ENCODE data around the gene PSMG3.
A peak's percentile ranks its signal among the peaks of the same experiment; 100 is the strongest.

The PSMG3 gene

DNA sequence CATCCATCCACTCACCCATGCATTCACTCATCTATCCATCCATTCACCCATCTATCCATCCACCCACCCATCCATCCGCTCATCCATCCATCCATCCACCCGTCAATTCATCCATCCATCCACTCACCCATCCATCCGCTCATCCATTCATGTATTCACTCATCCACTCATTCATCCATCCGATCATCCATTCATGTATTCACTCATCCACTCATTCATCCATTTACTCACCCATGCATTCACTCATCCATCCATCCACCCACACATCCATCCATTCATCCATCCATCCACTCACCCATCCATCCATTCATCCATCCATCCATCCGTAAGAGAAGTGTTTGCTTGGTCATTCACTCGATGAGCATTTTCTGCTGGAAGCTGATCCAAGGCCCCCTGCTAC is 8.7 kb upstream of the PSMG3 start:
- DNase-seq, result no peak

DNA sequence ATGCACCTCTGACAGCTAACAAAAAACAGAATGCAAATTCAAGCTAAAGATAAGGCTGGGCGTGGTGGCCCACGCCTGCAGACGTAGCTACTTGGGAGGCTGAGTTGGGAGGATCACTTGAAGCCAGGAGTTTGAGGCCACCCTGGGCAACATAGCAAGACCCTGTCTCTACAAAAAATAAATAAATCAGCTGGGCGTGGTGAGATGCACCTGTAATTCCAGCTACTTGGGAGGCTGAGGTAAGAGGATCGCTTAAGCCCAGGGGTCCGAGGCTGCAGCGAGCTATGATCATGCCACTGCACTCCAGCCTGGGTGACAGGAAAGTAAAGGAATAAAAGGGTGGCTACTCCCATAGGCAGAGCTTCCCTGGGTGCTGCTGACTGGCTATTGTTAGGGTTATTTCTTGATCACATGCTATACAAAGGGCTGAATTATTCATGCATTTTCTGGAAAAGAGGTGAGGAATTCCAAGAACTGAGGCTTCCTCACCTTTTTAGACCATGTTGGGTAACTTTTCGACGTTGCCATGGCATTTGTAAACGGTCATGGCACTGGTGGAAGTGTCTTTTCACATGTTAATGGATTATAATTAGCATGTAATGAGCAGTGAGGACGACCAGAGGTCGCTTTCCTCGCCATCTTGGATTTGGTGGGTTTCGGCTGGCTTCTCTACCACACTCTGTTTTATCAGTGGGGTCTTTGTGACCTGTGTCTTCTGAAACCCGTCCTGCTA is 6.9 kb upstream of the PSMG3 start:
- DNase-seq, result no peak

DNA sequence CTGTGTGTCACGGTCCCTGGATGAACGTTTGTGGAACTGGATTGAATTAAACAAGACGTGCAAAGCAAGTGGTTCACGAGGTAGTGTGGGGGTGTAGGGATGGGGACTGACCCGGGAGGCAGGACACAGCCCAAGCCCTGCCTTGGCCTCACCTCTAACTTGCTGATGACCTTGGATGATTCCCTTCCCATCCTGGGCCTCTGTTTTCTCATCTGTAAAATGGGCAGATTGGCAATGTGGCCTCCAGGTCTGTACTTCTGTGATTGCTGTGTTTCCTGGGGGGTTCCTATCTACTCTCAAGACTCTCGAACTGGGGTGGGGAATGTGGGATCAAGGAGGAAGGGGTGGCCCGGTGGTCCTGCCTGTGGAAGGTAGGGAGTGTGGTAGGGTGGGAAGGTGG is 6.0 kb upstream of the PSMG3 start:
- no peak for DNase-seq

DNA sequence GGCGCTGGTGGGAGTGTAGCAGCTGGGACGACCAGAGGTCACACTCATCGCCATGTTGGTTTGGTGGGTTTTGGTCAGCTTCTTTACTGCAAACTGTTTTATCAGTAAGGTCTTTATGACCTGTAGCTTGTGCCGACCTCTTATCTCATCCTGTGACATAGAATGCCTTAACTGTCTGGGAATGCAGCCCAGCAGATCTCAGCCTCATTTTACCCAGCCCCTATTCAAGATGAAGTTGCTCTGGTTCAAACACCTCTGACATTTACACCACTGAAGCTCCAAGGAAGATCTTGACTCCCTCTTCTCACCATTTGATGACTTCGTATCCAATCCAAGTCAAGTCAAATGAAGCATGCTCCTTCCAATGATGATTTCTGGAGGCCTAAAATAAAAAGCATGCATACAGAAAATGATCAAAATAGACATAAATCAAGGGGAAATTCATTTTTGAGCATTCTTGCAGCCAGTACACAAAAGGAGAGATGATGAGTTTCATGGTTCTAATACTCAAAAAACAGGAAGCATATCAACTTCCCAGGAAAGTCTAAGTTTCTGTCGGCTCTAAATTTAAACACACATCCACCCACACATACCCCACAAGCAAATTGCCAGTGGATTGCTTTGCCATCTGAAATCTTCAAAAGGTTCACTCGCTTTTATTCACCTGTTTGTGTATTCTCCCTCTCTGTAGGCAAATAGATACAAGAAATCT is 2.4 kb upstream of the PSMG3 start:
- DNase-seq, result no peak

DNA sequence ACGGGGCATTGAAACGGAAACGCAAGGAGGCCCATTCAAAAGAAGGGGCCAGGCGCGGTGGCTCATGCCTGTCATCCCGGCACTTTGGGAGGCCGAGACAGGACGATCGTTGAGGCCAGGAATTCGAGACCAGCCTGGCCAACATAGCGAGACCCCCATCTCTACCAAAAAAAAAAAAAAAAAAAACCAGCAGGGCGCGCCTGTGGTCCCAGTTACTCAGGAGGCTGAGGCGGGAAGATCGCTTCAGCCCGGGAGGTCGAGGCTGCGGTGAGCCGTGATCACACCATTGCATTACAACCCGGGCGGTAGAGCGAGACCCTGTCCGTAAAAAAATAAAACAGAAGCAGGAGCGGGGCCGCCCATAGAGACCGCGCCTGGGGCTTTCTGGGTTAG is 396 bp downstream of the PSMG3 start:
- DNase-seq, result no peak

DNA sequence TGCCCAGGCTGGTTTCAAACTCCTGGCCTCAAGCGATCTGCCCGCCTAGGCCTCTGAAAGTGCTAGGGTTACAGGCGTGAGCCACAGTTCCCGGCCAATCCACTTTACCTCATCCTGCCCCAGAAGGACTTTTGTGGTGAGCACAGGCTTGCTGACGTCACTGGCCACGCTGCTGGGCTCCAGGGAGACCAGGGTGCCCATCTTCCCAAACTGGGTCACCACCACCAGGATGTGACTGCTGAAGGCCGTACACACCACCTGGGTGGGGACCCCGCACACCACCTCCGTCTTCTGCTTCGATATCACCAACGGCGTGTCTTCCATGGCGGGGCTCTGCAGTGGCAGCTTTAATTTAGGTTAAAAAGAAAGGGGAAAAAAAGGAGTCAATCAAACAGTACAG is 816 bp downstream of the PSMG3 start:
- peak in 1 of 2 experiments; percentile 38 for DNase-seq

DNA sequence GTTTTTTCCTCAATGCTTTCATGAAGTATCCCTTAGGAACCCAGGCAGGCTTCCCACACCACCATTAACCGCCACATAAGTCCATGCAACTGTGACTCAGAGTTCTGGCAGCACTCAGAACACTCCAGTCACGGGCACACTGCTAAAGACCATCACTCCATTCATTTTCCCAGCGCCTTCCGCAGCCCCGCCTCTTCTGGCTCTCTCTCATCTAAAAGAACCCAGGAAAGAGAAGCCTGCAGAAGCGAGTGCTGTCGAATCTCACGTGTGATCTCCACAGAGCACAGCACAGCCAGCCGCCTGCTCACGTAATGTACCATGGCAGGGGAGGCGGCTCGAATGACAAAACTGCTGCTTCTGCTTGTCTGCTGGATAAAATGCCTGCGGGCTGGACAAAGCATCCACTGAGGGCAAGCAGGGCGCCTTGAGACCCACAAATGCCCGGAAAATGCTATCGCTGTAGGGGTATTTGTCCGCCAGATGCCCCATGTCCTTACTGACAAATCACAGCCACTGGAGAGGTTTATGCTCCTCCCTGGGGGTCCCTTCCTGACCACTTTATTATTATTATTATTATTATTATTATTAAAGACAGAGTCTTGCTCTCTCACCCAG is 1.8 kb downstream of the PSMG3 start:
- DNase-seq, result no peak

DNA sequence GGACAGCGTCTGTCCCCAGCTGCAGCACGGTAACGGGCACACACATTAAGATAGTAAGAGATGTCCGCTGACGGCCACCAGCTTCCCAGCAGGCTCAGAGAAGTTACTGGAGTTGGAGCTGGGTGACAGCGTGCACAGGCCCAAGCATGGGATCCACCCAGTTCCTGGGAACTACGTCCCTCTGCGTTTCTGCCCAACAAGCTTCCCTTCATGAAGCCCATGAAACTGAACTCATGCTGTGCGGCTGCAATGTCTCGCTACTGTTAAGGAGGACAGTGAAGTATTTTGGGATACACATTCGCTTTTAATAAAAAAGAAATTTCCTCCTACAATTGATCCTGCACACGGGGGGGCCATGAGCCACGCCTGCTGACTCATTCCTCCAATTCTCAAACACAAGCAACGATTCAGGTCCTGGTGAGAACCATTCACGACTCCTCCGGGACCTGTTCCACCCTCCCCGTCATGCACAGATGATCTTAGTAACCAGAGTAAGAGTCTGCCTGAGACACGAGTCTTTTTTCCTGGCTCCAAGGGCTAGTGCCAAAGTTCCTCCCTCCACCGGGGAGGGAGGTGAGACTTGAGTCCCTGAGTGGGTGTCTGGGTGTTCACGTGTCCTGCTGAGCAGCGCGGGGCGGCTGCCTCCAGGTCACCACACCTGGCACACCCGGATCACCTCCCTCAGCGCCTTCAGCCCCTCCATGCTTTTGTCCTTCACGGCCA is 2.6 kb downstream of the PSMG3 start:
- no peak for DNase-seq

DNA sequence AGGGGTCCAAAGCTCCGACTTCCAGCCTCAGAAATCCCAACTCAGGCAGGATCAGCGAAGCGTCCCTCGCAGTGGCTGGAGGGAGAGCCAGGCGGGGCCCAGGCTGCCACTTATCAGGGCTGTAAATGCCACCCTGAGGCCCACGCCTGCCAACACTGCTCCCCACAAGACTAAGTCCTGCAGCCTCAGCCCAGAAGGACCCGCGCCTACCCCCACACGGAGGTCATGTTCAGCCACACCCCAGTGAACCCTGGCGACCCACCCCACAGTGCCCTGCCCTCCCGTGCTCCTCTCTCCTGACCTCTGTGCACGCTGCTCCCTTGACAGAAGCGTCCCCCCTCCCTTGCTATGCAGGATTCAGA is 3.2 kb downstream of the PSMG3 start:
- no peak for DNase-seq

DNA sequence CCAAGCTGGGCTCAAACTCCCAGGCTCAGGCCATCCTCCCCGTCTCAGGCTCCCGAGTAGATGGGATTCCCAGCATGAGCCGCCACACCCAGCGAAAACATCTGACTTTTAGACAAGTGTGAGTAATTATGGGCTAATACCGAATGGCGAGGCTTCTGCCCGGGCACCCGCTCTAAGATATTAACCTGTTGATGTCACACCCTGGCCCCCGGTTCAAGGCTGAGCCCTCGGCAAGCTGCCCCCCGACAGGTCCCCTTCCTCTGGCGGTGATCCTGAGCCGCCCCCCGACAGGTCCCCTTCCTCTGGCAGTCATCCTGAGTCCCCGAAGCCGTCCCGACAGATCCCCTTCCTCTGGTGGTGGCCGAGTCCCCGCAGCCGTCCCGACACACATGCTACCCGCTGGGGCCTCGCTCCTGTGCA is 5.2 kb downstream of the PSMG3 start:
- DNase-seq, result no peak

DNA sequence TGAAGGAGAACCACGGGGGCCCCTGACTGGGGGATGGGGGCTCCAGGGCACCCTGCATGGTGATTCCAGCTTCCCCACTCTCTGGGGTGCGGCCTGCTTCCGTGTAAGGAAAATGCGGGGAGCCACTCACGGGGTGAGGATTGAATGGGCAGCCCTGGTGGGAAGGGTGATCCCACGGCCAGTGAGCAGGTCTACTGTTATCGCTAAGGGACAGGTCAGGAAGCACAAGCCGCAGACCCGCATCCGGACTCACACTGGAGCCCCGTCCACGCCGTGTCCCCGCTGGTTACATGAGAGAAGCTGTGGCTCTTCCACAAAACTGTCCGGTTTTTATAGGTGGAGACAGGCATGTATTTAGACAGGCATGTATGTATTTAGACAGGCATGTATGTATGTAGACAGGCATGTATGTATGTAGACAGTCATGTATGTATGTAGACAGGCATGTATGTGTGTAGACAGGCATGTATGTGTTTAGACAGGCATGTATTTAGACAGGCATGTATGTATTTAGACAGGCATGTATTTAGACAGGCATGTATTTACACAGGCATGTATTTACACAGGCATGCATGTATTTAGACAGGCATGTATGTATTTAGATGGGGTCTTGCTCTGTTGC is 5.7 kb downstream of the PSMG3 start:
- no peak for DNase-seq

DNA sequence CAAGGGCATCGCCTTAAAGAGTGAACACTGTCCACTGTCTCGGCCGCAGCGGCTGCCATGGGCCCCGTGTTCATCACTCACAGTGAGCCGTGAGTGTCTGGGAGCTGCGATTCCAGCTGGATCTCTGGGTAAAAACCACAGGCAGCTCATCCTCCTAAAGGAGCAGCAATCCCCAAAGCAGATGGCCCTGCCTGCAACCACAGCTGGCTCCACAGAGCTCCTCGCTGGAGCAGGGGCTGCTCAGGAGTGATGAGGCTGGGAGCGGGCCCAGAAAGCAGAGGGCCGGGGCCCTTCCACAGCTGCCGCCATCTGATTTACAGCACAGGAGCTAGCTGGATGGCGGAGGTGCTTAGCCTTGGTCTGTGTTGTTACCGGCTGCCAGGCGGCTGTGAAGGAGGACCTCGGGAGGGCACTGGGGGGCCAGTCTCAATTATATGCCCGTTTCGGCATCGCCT is 7.2 kb downstream of the PSMG3 start:
- no peak for DNase-seq

DNA sequence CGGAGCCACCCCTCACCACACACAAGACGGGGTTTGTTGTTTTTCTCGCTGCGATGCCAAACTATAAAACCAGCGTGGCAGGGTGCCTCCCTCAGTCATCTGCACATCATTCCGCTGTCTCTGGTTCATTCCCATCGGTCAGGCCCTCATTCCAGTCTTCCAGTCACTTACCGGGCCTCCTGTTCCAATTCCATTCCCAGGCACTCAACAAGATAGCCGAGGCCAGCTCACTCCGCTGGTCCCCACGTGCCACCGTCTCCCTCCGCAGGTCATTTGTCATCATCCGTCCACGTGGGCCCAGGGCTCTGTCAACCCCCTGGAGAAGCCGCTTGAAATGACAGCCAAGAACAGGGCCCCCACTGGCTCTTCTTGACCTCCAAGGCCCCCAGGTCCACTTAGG is 7.7 kb downstream of the PSMG3 start:
- no peak for DNase-seq

DNA sequence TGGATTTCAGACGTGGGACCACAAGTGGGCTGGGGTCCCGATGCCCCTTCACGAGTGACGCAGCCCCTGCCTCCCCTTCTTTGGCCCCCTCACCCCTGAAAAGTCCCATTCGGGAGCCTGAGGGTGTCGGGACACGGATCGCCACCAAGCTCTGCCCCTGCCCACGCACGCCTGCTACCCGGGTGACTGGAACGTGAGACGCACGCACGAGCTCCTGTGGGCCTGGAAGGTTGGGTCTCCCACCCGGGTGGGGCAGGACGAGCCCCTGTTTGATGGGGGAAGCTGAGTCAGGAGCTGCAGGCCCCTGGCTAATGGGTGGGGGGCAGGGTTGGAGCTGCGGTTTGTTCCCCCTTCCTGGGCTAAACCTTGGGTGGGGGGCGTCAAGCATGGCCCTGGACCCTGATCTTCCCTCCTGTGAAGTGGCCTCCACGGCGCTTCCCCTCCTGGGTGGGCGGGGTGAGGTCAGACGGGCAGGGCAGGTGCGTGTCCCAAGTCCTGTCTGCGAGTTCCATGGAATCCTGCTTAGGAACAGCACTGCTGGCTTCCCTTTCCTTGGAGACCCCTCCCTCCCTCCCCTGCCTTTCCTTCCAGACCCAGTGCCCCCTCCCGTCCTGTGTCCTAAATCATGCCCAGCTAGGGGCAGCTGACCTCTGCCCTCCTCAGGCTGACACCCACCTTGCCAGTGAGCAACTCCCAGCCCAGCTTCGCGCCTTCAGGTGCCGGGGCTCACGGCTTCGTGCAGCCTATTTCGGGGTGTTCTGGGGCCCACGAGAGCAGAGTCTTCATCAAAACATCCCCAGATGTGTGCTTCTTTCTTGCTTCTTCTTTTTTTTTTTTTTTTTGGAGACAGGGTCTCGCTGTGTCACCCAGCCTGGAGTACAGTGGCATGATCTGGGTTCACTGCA is 8.5 kb downstream of the PSMG3 start:
- DNase-seq, result no peak

DNA sequence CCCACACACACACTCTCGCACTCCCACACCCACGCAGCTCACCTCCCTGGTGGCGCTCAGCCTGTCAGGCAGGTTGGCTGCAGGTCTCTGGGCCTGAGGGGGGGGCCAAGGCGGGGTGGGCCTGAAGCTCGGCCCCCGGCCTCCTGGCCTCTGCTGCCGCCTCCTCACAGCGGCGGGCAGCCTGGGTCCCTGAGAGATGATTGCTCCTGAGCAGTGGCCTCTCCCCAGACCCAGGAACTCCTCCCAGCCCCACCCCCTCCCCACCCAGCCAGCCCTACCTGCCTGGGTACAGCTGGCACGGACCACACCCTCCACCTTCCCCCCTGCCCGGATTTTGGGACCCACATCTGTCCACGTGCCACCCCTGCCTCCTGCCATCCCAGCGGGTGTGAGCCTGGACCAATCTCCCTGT is 9.2 kb downstream of the PSMG3 start:
- no peak for DNase-seq

DNA sequence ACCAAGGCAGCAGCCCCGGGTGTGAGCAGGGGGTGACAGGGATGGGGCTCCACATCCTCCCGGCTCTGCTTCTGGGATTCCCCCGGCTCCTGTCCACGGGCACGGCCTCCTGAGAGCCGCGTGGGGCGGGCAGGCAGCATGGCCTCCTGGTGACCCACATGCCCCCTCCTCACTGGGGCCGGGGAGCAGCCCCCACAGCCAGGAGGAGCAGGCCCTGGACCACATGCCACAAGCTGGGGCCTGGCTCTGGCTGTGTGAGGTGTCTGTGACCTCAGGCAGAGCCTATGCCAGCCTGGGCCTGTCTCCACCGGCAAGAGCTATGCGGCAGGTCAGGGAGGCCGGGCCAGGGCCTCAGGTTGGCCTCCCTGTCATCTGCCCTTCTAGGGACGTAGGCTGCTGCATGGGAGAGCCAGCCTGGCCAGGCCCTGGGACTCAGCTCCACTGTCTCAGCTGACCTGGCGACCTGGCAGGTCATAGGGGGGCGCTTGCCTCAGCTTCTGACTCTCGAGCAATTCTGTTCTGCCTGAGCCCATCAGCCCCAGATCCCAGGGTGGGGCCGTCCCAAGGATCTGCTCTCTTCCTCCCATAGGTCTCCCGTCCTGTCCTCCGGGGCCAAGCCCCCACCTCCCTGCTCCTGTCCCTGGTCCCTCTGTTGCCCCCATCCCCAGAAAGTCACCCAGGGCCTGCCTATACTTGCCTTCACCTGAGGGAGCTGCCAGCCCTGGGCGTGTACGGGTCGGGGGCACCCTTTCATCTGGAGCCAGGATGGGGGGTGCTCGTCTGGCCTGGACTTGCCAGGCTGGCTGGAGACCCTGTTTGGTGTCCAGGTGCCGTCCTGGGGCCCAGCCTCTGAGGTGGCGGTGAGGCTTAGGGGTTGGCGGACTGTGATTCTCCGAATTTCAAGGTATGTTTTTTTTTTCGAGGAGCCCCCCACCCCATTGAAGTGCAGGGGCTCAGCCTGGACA is 9.9 kb downstream of the PSMG3 start:
- DNase-seq, result no peak

DNA sequence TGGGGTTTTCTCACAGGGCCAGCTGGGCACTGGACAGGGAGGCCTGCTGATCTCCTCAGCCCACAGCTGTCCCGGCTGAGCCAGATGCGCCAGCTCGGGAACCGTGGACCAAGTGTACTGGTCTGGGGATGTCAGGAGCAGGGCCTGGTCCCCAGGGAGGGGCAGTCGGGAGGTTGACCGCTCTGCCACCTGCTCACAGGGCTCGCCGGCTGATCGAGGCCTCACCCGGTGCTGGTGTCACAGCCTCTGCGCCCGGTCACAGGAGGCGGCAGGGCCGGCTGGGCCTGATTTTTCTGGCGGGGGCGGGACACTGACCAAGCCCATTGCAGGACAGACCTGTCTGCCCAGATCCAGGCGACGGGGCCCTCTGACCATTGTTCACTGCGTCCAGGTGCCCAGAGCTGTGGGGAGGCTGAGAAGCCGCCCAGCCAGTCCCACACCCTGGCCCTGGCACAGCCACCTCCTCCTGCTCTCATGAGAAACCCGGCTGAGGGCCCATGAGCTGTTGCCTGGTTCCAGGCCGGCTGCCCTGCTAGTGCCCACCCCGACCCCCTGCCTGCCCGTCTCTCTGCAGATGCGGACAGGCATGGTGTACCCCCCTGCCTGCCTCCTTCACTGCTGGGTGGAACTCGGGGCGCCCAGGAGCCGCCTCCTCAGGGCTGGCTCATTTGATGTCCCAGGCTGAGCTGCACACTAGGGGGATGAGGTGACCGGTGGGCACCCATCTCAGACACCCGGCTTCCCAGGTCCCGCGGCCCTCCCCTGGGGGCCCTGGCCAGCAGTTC is 10.8 kb downstream of the PSMG3 start:
- no peak for DNase-seq

DNA sequence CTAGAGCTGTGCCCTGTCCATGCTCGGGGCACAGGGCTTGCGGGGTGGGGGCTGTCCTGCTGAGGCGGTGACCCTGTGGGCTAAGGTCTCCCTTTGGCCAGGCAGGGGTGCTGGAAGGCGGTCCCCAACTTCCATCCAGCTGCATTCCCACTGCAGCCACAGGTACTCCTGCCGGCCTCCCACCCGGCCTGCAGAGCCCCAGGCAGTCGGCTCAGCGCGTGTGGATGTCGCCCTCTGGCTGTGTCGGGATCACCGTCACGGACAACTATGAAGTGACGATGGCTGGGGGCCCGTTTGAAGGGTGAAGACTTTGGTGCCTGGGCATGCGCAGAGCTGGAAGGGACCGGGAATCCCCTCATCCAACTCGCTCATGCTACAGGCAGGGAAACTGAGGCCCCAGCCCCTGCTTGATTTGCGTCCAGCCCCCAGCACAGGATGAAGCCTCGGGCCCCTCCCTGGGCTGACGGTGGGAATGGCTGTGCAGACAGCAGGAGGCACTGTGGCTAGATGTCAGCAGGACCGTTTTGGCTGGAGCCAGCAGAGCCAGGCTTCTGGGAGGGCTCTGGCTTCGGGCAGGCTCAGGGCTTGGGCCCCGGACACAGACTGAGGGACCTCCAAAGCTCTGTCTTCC is 11.5 kb downstream of the PSMG3 start:
- no peak for DNase-seq

DNA sequence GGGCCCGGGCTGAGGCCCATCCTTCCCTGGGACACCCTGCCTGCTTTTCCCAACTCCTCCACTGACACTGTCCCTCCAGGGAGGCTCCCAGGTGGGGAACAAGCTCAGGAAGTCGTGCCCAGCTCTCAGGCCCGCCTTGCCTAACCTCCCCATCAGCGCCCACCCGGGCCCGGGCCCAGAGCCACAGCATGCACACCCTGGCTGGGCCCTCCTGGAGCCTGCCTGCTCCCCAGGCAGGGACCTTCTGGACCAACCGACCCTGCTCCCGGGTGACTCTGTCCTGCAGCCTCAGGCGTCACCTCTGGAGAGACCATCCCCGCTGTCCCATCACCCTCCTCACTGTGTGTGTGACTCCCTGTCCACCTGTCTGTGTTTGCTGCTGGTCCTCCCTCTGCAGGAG is 12.1 kb downstream of the PSMG3 start:
- no peak for DNase-seq

Data from NCI-H446 (cell line).